Osteoblast (primary cell): ENCODE measurements around the gene DHRSX. TPM values are rescaled to one million over a fixed set of nuclear protein-coding genes. Genes with fewer than 3 reads are reported as not detected.
"Not testable (repeated sequence)": the region's sequence is repeated elsewhere in the genome, so short reads cannot be mapped to it uniquely, and the experiment has no call there.

Experiments
- DNase-seq: peaks from one replicate; pipeline ENCODE4 v3.0.0; 2011; ENCODE audit warnings: low spot score, mixed read lengths; ENCODE audit not compliant: insufficient read length; ENCODE audit errors: missing footprints
- H2AFZ ChIP-seq: 2 replicates; pipeline ENCODE4 v1.6.0; 2011; ENCODE audit warnings: mild to moderate bottlenecking, low read length
- H3K27ac ChIP-seq: 2 replicates; pipeline ENCODE4 v1.5.1; 2011; ENCODE audit warnings: mild to moderate bottlenecking, low read depth, low read length, moderate library complexity
- H3K27me3 ChIP-seq: 2 replicates; pipeline ENCODE4 v1.6.0; 2012; ENCODE audit warnings: mild to moderate bottlenecking, control low read depth, inconsistent platforms, low read length, moderate library complexity; ENCODE audit not compliant: insufficient read depth
- H3K36me3 ChIP-seq: 2 replicates; pipeline ENCODE4 v1.5.1; 2011; ENCODE audit warnings: mild to moderate bottlenecking, low read length, control low read depth, moderate library complexity; ENCODE audit not compliant: insufficient read depth
- H3K4me1 ChIP-seq: 2 replicates; pipeline ENCODE4 v1.5.1; 2011; ENCODE audit warnings: mild to moderate bottlenecking, low read length, control low read depth, moderate library complexity; ENCODE audit not compliant: insufficient read depth
- H3K4me2 ChIP-seq: 2 replicates; pipeline ENCODE4 v1.6.0; 2011; ENCODE audit warnings: mild to moderate bottlenecking, low read length; ENCODE audit not compliant: insufficient read depth
- H3K4me3 ChIP-seq: fragments of 200-600 bp; sonication (generic); 3 replicates; pipeline ENCODE4 v1.5.1; 2012; ENCODE audit warnings: mild to moderate bottlenecking, low read length, inconsistent platforms; ENCODE audit not compliant: insufficient read depth
- H3K79me2 ChIP-seq: 2 replicates; pipeline ENCODE4 v1.6.0; 2012; ENCODE audit warnings: mild to moderate bottlenecking, low read length, control low read depth, inconsistent platforms; ENCODE audit not compliant: insufficient read depth
- H3K9me3 ChIP-seq: 2 replicates; pipeline ENCODE4 v1.5.1; 2011; ENCODE audit warnings: low read depth, low read length, control low read depth
- H4K20me1 ChIP-seq: 2 replicates; pipeline ENCODE4 v1.6.0; 2012; ENCODE audit warnings: mild to moderate bottlenecking, low read length, control low read depth; ENCODE audit not compliant: insufficient read depth
- CTCF ChIP-seq: IDR thresholded peaks from 2 replicates; pipeline ENCODE4 v1.5.1; 2011; ENCODE audit warnings: mild to moderate bottlenecking, low read depth, low read length, moderate library complexity; ENCODE audit errors: extremely low read depth
- total RNA-seq: library from RNA; depleted of rRNA; stranded (reverse); fragments of >200 nt; gene quantifications from 2 replicates; pipeline ENCODE4 v1.2.3, GENCODE V29; 2012

Gene DHRSX
- total RNA-seq, 1 donor = 37.6 TPM

- TF ChIP-seq CTCF = no peak
- Histone ChIP-seq H3K27me3 (no peaks in the 10 kb centered on the region), H3K36me3 (no peaks in the 10 kb centered on the region), H3K4me3 (no peak overlapping the region), H2AFZ (no peak overlapping the region), H4K20me1 (peaks cover 30% of the 10 kb centered on the region), H3K9me3 (no peaks in the 10 kb centered on the region), H3K27ac (no peak overlapping the region), H3K4me2 (no peak overlapping the region), H3K79me2 (peaks cover 51% of the 10 kb centered on the region), H3K4me1 (peaks cover 4% of the 10 kb centered on the region)
- DNase-seq = no peak
Observed at GRCh38 chrX:2466876-2467656, 33.7 kb downstream of the DHRSX start.

GRCh38 chrX:2464677-2465166 lies 36.1 kb downstream of the DHRSX start:
- H3K36me3 ChIP-seq = no peaks in the 10 kb centered on the region
- TF ChIP-seq CTCF = no peak
- no peak for DNase-seq
- peaks cover 4% of the 10 kb centered on the region for H3K4me1 ChIP-seq
- H3K27me3 ChIP-seq = no peaks in the 10 kb centered on the region
- H2AFZ ChIP-seq = no peak overlapping the region
- no peak overlapping the region for H3K4me3 ChIP-seq
- peaks cover 30% of the 10 kb centered on the region for H4K20me1 ChIP-seq
- H3K27ac ChIP-seq = no peak overlapping the region
- H3K4me2 ChIP-seq = no peak overlapping the region
- peaks cover 55% of the 10 kb centered on the region for H3K79me2 ChIP-seq
- no peaks in the 10 kb centered on the region for H3K9me3 ChIP-seq

- DNase-seq = no peak
- H3K27me3 ChIP-seq = no peaks in the 10 kb centered on the region
Observed at GRCh38 chrX:2463973-2464676, 36.7 kb downstream of the DHRSX start.

GRCh38 chrX:2463481-2463880 lies 37.3 kb downstream of the DHRSX start:
- H4K20me1 ChIP-seq = peaks cover 27% of the 10 kb centered on the region
- not testable (repeated sequence) for H3K36me3 ChIP-seq, H3K4me1 ChIP-seq, H3K27me3 ChIP-seq, H3K4me3 ChIP-seq, H3K9me3 ChIP-seq
- H3K27ac ChIP-seq = peak overlapping the region; percentile 20
- H2AFZ ChIP-seq = peak overlapping the region; percentile 33
- peak; percentile 81 for DNase-seq
- peaks cover 43% of the 10 kb centered on the region for H3K79me2 ChIP-seq
- H3K4me2 ChIP-seq = peak overlapping the region; percentile 50

More at GRCh38 chrX:2463973-2464676, 36.7 kb downstream of the DHRSX start:
- Histone ChIP-seq H3K4me2 (peak overlapping the region; percentile 50), H4K20me1 (peaks cover 26% of the 10 kb centered on the region), H3K9me3 (no peaks in the 10 kb centered on the region), H3K79me2 (peaks cover 49% of the 10 kb centered on the region), H3K4me1 (peaks cover 4% of the 10 kb centered on the region), H3K36me3 (no peaks in the 10 kb centered on the region), H2AFZ (peak overlapping the region; percentile 33), H3K27ac (peak overlapping the region; percentile 20), H3K4me3 (no peak overlapping the region)
- no peak for TF ChIP-seq CTCF
